Kidney (tissue), 14 donors: ENCODE measurements around the gene IGSF23. TPM values are rescaled to one million over a fixed set of nuclear protein-coding genes. Genes with fewer than 3 reads are reported as not detected.
"Not testable (repeated sequence)": the region's sequence is repeated elsewhere in the genome, so short reads cannot be mapped to it uniquely, and the experiment has no call there.

Experiments
- DNase-seq, 5 donors: peaks; one replicate each; pipeline ENCODE4 v3.0.0-alpha.2; 2013 to 2020
- FAIRE-seq: peaks from 2 replicates; lab custom pipeline; 2012; peaks lifted over from hg19 to GRCh38; lab: Jason Lieb, UNC
- H3K27ac ChIP-seq, 2 donors: one replicate each; pipeline ENCODE4 v1.7.0; 2013; ENCODE audit warnings: low read depth in 2 of 2, low read length in 2 of 2, inconsistent platforms in 1 of 2
- H3K27me3 ChIP-seq: one replicate; pipeline ENCODE4 v1.7.1; 2013; ENCODE audit warnings: low read length, inconsistent platforms; ENCODE audit not compliant: control insufficient read depth, insufficient read depth
- H3K36me3 ChIP-seq, 3 donors: one replicate each; pipeline versions ENCODE4 v1.7.0 to v1.7.1; 2013; ENCODE audit warnings: low read length in 3 of 3, control low read depth in 1 of 3, inconsistent platforms in 1 of 3; ENCODE audit not compliant: insufficient read depth in 3 of 3, control insufficient read depth in 2 of 3
- H3K4me1 ChIP-seq, 3 donors: one replicate each; pipeline versions ENCODE4 v1.7.0 to v1.7.1; 2013; ENCODE audit warnings: low read length in 3 of 3, inconsistent platforms in 1 of 3, low read depth in 1 of 3; ENCODE audit not compliant: control insufficient read depth in 2 of 3, insufficient read depth in 2 of 3
- H3K4me3 ChIP-seq, 3 donors: one replicate each; pipeline versions ENCODE4 v1.7.0 to v1.8.1; 2013; ENCODE audit warnings: low read length in 3 of 3, control low read depth in 1 of 3, inconsistent platforms in 1 of 3
- H3K9ac ChIP-seq, 3 donors: one replicate each; pipeline versions ENCODE4 v1.7.0 to v1.7.1; 2013; ENCODE audit warnings: low read length in 3 of 3, control low read depth in 1 of 3, inconsistent platforms in 1 of 3
- H3K9me3 ChIP-seq, 3 donors: one replicate each; pipeline versions ENCODE4 v1.7.0 to v1.7.1; 2013; ENCODE audit warnings: low read length in 3 of 3, control low read depth in 1 of 3, inconsistent platforms in 1 of 3; ENCODE audit not compliant: control insufficient read depth in 2 of 3, insufficient read depth in 1 of 3
- intact Hi-C: fragments of 100-400 bp; cut with DNase I; formaldehyde crosslinking; loops from one replicate; pipeline ENCODE4 v1.11.1; 2022
- polyA plus RNA-seq: library from polyadenylated mRNA; stranded (reverse); fragments of 350-450 nt; fragmentation: Illumina TruSeq; extraction: RNeasy Lipid Tissue Mini Kit (QIAGEN cat#74804); gene quantifications from one replicate; pipeline ENCODE4 v1.2.3, GENCODE V29; 2014; ENCODE audit warnings: low read depth, low replicate concordance; ENCODE audit not compliant: insufficient read depth
- total RNA-seq: library from RNA; stranded (reverse); fragmentation: NEBNext Ultra II Directional; extraction: Animal tissue kit (Norgen Biotek cat#: 25700); gene quantifications from one replicate; pipeline ENCODE4 v1.2.1, GENCODE V29; 2021
- TF ChIP-seq, protein P1 (sequence below): IDR thresholded peaks from 3 replicates; pipeline ENCODE4 v1.5.1; 2012; ENCODE audit warnings: mild to moderate bottlenecking, moderate library complexity, borderline replicate concordance; ENCODE audit not compliant: insufficient read depth; ENCODE audit errors: extremely low read depth
- donor health status: control.
- donor health status: control.
- donor health status: control.
- donor health status: control.
- donor health status: control.
- donor health status: DM: yes; HTN: yes; CAD: no.
- donor health status: Normal renal cell carcinoma (clear cell type).

Gene IGSF23
- total and polyA plus RNA-seq, 2 donors from 2014 or later, result not detected

DNA sequence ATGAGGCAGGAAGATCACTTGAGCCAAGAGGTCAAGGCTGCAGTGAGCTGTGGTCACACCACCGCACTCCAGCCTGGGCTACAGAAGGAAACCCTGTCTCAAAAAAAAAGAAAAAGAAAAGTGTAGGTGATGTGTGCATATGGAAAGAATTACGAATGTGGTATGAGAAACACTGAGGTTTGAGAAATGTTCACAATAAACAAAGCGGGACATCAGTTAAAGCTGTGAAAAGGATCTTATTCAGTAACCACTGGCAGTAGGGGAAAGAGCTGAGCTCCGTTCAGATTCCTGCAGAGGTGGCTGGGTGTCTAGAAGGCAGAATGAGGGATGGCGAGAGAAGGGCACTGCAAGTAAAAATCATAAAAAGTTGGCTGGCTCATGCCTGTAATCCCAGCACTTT lies 4.1 kb upstream of the IGSF23 start:
- Histone ChIP-seq H3K27me3 (no peaks in the 10 kb centered on the region), H3K9ac (no peak overlapping the region), H3K4me3 (no peak overlapping the region), H3K36me3 (no peaks in the 10 kb centered on the region), H3K4me1 (peaks cover 0 to 5% (median 5%) of the 10 kb centered on the region in 3 donors), H3K9me3 (no peaks in the 10 kb centered on the region), H3K27ac (no peak overlapping the region)
- FAIRE-seq, result no peak
- DNase-seq, result no peak
- TF ChIP-seq, protein P1, sequence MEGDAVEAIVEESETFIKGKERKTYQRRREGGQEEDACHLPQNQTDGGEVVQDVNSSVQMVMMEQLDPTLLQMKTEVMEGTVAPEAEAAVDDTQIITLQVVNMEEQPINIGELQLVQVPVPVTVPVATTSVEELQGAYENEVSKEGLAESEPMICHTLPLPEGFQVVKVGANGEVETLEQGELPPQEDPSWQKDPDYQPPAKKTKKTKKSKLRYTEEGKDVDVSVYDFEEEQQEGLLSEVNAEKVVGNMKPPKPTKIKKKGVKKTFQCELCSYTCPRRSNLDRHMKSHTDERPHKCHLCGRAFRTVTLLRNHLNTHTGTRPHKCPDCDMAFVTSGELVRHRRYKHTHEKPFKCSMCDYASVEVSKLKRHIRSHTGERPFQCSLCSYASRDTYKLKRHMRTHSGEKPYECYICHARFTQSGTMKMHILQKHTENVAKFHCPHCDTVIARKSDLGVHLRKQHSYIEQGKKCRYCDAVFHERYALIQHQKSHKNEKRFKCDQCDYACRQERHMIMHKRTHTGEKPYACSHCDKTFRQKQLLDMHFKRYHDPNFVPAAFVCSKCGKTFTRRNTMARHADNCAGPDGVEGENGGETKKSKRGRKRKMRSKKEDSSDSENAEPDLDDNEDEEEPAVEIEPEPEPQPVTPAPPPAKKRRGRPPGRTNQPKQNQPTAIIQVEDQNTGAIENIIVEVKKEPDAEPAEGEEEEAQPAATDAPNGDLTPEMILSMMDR, result no peak
- intact Hi-C loops, result no loop called here

- H3K27ac ChIP-seq, FAIRE-seq, H3K9ac ChIP-seq, intact Hi-C loops, H3K36me3 ChIP-seq, H3K27me3 ChIP-seq, H3K9me3 ChIP-seq, DNase-seq, H3K4me3 ChIP-seq, H3K4me1 ChIP-seq: not testable (repeated sequence)
Measured at GRCh38 chr19:44610497-44610896, 2.9 kb upstream of the IGSF23 start.

DNA sequence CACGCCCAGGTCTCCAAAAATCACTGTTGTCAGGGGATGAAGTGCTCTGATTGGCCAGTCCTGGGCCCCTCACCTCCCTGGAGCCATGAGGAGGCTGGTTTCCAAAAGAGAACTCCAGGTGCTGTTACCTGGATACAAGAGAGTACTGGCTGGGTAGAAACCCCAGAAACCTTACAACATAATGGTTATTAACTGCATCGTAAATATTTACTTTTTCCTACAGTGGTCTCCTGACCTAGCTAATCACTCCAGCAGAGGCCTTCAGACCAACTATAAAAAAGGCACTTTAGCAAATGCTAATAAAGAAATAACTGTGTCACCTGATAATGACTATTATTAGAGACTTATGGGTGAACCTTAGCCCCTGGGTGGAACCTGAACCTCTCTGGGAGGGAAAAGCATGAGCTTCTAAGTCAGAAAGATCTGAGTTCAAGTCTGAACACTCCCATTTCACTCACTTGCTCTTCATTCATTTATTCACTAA lies 1.5 kb upstream of the IGSF23 start:
- H3K4me1 ChIP-seq, result peaks cover 0 to 5% (median 5%) of the 10 kb centered on the region in 3 donors
- no peak overlapping the region for H3K27ac ChIP-seq
- H3K9me3 ChIP-seq, result no peaks in the 10 kb centered on the region
- no peaks in the 10 kb centered on the region for H3K27me3 ChIP-seq
- TF ChIP-seq, protein P1, result no peak
- H3K4me3 ChIP-seq, result no peak overlapping the region
- no peak for DNase-seq
- no peak for FAIRE-seq
- no peak overlapping the region for H3K9ac ChIP-seq
- H3K36me3 ChIP-seq, result no peaks in the 10 kb centered on the region
- intact Hi-C loops, result no loop called here

DNA sequence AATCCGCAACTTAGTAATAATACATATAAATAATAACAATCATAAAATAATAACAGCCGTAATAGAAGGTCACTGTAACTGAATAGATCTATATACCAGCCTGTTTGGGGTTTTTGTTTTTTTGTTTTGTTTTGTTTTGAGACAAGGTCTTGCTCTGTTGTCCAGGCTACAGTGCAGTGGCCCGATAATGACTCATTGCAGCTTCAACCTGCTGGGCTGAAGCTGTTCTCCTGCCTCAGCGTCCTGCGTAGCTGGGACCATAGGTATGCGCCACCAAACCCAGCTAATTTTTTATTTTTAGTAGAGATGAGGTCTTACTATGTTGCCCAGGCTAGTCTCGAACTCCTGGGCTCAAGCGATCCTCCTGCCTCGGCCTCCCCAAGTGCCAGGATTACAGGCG lies 950 bp downstream of the IGSF23 start:
- Histone ChIP-seq H3K9ac (no peak overlapping the region), H3K4me3 (no peak overlapping the region), H3K27ac (no peak overlapping the region), H3K9me3 (no peaks in the 10 kb centered on the region), H3K27me3 (no peaks in the 10 kb centered on the region), H3K36me3 (no peaks in the 10 kb centered on the region), H3K4me1 (peaks cover 0 to 5% (median 0%) of the 10 kb centered on the region in 3 donors)
- intact Hi-C loops, result no loop called here
- FAIRE-seq, result no peak
- TF ChIP-seq, protein P1, result no peak
- no peak for DNase-seq
